Heart left ventricle (tissue), 13 donors: ENCODE measurements around the gene PRDM5.

Experiments
- CTCF ChIP-seq, 12 donors: fragments of 200-600 bp; sonication (generic) in 4 of 12; IDR thresholded peaks; one replicate each; pipeline versions ENCODE4 v1.5.0 to v1.8.0; 2018 to 2022; ENCODE audit warnings: antibody characterized with exemption in 12 of 12, mild to moderate bottlenecking in 5 of 12
- POLR2A ChIP-seq, 2 donors: fragments of 450-650 bp; IDR thresholded peaks; one replicate each; pipeline ENCODE4 v1.6.1; 2017; ENCODE audit warnings: antibody characterized with exemption in 2 of 2, mild to moderate bottlenecking in 2 of 2, moderate library complexity in 2 of 2
- donor health status: ischemic (EF 13 %, LVEDD 7.1; RV severe dilation, severe dysfunction).
- donor health status: DM: no; HTN: yes; CAD: no.
- donor health status: DM: no; HTN: no; CAD: no.
- donor health status: ischemic (EF 25% LVEDD 6.9; RV normal size, moderate dysfunction).
- donor health status: ischemic (EF 25% LVEDD 5.7; RV mildly dilated, moderate dysfunction).
- donor health status: ischemic (EF 35%, LVEDD 5.7; RV mildly dilated, moderate dysfunction).
- donor health status: nonischemic (EF 11% LVEDD 7.7; RV severe dilation, severe dysfunction).
- donor health status: DM: yes; HTN: yes; CAD: no.
- donor health status: PGD.
- donor health status: ischemic (EF 29% LVEDD 5.4; RV normal size, mild dysfunction).
- donor health status: nonischemic (EF 23%, LVEDD 6.1; RV moderate dilation, normal function).

- TF ChIP-seq POLR2A (IDR thresholded peaks at IDR 0.05) (no peak), CTCF (IDR thresholded peaks at IDR 0.05) (no peak)
Observed at GRCh38 chr4:120901731-120902130, 20.8 kb downstream of the PRDM5 start.
